Uterus (tissue), 2 donors: Measurements from ENCODE around the gene BHMT.

Experiments used
- CTCF ChIP-seq, 4 experiments: fragments of 200-600 bp in 2 of 4; fragments of 450-650 bp in 2 of 4; sonication (generic) in 2 of 4; IDR thresholded peaks; one replicate each; pipeline ENCODE4 v1.5.1; 2016 to 2019; ENCODE audit warnings: antibody characterized with exemption in 4 of 4, mild to moderate bottlenecking in 2 of 4, moderate library complexity in 1 of 4
- POLR2A ChIP-seq, 2 donors: fragments of 450-650 bp; IDR thresholded peaks; one replicate each; pipeline ENCODE4 v1.6.1; 2016; ENCODE audit warnings: antibody characterized with exemption in 2 of 2, mild to moderate bottlenecking in 1 of 2, moderate library complexity in 1 of 2

- no peak for TF ChIP-seq POLR2A (IDR thresholded peaks at IDR 0.05)
- no peak for TF ChIP-seq CTCF (IDR thresholded peaks at IDR 0.05)
Measured at GRCh38 chr5:79109527-79110492, 1.8 kb upstream of the BHMT start.
